Ishikawa (cell line): ENCODE data around the gene SPDYC.

Source experiments
- CEBPB ChIP-seq: IDR thresholded peaks from 2 replicates; pipeline ENCODE4 v1.6.1; 2012
- CREB1 ChIP-seq: IDR thresholded peaks from 2 replicates; pipeline ENCODE4 v1.6.1; 2012; ENCODE audit warnings: low read depth
- EGR1 ChIP-seq: IDR thresholded peaks from 2 replicates; pipeline ENCODE4 v1.6.1; 2012
- EP300 ChIP-seq: IDR thresholded peaks from 2 replicates; pipeline ENCODE4 v1.6.1; 2012; ENCODE audit warnings: borderline replicate concordance
- FOXM1 ChIP-seq: IDR thresholded peaks from 2 replicates; pipeline ENCODE4 v1.6.1; 2012; ENCODE audit warnings: low read depth, borderline replicate concordance
- NFIC ChIP-seq: IDR thresholded peaks from 2 replicates; pipeline ENCODE4 v1.6.1; 2012
- RAD21 ChIP-seq: IDR thresholded peaks from 2 replicates; pipeline ENCODE4 v1.6.1; 2012; ENCODE audit warnings: low read depth
- TAF1 ChIP-seq: IDR thresholded peaks from 2 replicates; pipeline ENCODE4 v1.6.1; 2012; ENCODE audit warnings: low read depth, mild to moderate bottlenecking
- TCF12 ChIP-seq: IDR thresholded peaks from 2 replicates; pipeline ENCODE4 v1.6.1; 2012; ENCODE audit warnings: low read depth
- TEAD4 ChIP-seq: IDR thresholded peaks from 2 replicates; pipeline ENCODE4 v1.6.1; 2012
- YY1 ChIP-seq: IDR thresholded peaks from 2 replicates; pipeline ENCODE4 v1.6.1; 2012; ENCODE audit warnings: low read depth
- ZBTB7A ChIP-seq: IDR thresholded peaks from 2 replicates; pipeline ENCODE4 v1.6.1; 2012; ENCODE audit warnings: low read depth
- TF ChIP-seq, protein P1 (sequence below): IDR thresholded peaks from 2 replicates; pipeline ENCODE4 v1.6.1; 2012
- TF ChIP-seq, protein P2 (sequence below): IDR thresholded peaks from 2 replicates; pipeline ENCODE4 v1.6.1; 2012
- TF ChIP-seq, protein P3 (sequence below): IDR thresholded peaks from 2 replicates; pipeline ENCODE4 v1.6.1; 2012; ENCODE audit warnings: low read depth, mild to moderate bottlenecking

The SPDYC gene

DNA sequence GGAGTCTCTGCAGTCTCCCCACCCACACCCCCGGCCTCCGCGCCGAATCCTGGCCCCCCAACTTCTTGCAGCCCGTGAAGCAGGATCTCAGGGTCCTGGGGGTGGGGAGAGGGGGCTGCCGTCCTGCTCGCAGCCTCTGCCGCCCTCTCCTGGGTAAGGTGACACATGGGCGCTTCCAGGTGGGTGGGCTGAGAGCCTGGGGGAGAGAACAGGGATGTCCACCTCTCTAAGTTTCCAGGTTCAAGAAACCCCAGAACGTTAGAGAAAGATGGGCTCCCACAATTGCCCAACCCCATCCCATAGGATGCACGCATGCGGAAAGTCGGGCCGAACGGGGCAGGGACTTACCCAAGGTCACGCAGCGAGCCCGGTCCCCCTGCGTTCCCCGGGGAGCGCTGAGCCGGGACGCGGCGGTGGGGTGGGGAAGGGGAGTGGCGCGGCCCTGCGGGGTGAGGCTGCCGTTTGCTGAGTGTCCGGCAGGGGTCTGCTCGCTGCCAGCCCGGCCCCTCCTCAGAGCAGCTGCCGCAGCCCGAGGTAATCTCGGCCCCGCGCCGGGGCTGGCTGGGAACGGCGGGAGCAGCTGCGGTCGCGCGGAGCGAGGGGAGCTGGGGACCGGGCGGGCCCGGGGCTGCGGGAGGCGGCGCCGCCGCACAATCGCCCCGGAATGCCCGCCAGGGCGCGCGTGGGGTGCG, 11.0 kb downstream of the SPDYC start:
- TF ChIP-seq, protein P1, sequence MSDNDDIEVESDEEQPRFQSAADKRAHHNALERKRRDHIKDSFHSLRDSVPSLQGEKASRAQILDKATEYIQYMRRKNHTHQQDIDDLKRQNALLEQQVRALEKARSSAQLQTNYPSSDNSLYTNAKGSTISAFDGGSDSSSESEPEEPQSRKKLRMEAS = 0 out of 2 replicates have a peak, but pooled peaks have one; percentile 11
- no peak for TF ChIP-seq YY1
- peak; percentile 75 for TF ChIP-seq ZBTB7A
- TF ChIP-seq RAD21 = peak; percentile 57
- no peak for TF ChIP-seq CEBPB
- no peak for TF ChIP-seq FOXM1
- no peak for TF ChIP-seq TAF1
- TF ChIP-seq, protein P2, sequence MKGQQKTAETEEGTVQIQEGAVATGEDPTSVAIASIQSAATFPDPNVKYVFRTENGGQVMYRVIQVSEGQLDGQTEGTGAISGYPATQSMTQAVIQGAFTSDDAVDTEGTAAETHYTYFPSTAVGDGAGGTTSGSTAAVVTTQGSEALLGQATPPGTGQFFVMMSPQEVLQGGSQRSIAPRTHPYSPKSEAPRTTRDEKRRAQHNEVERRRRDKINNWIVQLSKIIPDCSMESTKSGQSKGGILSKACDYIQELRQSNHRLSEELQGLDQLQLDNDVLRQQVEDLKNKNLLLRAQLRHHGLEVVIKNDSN = no peak
- TF ChIP-seq TEAD4 = no peak
- TF ChIP-seq, protein P3, sequence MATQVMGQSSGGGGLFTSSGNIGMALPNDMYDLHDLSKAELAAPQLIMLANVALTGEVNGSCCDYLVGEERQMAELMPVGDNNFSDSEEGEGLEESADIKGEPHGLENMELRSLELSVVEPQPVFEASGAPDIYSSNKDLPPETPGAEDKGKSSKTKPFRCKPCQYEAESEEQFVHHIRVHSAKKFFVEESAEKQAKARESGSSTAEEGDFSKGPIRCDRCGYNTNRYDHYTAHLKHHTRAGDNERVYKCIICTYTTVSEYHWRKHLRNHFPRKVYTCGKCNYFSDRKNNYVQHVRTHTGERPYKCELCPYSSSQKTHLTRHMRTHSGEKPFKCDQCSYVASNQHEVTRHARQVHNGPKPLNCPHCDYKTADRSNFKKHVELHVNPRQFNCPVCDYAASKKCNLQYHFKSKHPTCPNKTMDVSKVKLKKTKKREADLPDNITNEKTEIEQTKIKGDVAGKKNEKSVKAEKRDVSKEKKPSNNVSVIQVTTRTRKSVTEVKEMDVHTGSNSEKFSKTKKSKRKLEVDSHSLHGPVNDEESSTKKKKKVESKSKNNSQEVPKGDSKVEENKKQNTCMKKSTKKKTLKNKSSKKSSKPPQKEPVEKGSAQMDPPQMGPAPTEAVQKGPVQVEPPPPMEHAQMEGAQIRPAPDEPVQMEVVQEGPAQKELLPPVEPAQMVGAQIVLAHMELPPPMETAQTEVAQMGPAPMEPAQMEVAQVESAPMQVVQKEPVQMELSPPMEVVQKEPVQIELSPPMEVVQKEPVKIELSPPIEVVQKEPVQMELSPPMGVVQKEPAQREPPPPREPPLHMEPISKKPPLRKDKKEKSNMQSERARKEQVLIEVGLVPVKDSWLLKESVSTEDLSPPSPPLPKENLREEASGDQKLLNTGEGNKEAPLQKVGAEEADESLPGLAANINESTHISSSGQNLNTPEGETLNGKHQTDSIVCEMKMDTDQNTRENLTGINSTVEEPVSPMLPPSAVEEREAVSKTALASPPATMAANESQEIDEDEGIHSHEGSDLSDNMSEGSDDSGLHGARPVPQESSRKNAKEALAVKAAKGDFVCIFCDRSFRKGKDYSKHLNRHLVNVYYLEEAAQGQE = no peak
- TF ChIP-seq EGR1 = no peak

DNA sequence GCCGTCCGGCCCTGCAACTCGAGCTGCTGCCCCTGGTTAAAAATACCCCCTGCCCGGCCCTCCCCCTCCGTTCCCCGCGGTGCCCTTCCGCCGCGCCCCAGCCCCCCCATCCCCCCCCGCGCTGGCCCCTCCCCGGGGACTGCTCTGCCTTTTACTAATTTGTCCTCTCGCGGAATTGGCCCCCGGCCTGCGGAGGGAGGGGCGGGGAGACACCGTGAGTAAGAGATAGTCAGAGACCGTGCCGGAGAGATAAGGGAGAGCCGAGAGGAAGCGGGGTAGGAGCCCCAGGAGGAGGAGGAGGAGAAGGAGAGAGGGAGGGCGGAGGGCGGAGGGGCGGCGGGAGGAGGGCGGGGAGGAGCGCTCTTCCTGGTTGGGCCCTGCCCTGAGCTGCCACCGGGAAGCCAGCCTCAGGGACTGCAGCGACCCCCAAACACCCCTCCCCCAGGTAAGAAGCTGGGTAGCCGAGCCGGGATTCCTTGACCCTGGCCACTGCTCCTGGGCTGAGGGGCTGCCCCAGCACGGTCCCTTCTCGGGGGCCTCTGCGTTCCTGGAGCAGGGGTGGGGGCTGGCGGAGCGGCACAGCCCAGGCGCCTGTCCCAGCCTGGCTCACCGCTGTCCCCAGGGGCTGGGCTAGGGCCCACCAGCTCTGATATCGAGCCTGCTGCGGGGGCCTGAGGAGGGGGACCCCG, 11.7 kb downstream of the SPDYC start, which contains the start of gene CAPN1:
Gene CAPN1, plus strand, starts transcription at position 360 of the 689 bp plus-strand sequence. CDS start 774 bp downstream, outside the sequence.
- TF ChIP-seq ZBTB7A (peak; percentile 81), YY1 (0 out of 2 replicates have a peak, but pooled peaks have one; percentile 2), EP300 (no peak), TCF12 (peak; percentile 14; the same call in 1 of the 2 replicates)

DNA sequence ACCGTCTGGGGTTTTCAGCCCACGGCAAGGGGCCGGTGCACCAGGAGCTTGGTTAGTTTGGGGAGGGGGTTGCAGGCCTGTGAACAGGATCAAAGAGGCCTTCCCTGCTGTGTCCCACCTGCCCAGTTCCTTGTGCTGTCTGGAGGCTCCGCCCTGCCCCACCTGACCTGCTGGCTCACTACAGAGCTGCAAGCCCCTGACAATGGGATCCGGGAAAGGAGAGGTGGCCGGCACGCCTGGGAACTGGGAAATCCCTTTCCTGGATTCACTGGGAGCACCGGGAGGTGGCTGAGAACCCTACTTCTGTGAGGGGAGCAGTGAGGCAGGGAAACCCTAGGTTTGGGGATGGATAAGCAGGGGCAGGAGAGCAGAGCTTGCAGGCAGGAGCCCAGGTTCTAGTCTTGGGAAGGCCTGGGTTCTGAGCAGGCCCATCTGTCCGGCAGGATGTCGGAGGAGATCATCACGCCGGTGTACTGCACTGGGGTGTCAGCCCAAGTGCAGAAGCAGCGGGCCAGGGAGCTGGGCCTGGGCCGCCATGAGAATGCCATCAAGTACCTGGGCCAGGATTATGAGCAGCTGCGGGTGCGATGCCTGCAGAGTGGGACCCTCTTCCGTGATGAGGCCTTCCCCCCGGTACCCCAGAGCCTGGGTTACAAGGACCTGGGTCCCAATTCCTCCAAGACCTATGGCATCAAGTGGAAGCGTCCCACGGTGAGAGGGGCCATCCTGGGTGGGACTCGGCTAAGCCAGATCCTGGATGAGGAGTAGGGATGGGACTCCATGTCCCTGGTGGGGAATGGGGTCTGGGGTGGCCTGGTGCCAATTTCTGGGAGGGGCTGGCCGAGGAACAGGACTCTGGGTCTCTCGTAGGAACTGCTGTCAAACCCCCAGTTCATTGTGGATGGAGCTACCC, 12.5 kb downstream of the SPDYC start:
- TF ChIP-seq, protein P1 = no peak
- TF ChIP-seq, protein P2 = peak; percentile 73
- TF ChIP-seq EGR1 = no peak
- TF ChIP-seq ZBTB7A = peak; percentile 40; the same call in 1 of the 2 replicates
- peak; percentile 34; the same call in 1 of the 2 replicates for TF ChIP-seq TAF1

DNA sequence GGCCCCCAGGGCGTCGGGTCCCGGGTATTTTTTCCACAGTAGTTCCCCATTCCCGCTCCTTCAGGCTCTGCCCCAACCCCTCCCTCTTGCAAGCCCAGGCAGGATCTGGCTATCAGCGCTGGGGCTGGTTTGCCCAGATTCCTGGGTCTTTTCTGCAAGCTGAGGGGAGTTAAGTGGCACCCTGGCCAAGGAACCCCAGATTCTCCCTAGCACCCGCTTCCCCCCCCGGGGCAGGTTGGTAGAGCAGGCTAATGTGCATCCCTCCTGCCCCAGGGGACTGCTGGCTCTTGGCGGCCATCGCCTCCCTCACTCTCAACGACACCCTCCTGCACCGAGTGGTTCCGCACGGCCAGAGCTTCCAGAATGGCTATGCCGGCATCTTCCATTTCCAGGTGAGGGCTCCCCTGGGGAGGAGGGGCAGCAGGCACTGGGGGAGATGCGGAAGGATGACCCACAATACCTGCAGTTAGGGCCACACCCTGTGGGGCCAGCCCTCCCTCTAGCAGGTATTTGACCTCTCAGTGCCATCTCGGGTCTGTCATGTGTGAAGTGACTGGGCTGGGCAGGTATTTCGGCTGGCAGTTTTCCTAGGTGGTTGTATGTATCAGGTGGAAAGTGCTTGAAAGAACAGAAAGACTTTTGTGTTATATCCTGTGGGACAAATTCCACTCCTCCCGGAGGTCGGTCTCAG, 13.3 kb downstream of the SPDYC start:
- TF ChIP-seq YY1 (peak; percentile 77), FOXM1 (peak; percentile 50; the same call in 1 of the 2 replicates), RAD21 (no peak), CREB1 (no peak), NFIC (peak; percentile 61), ZBTB7A (peak; percentile 29; the same call in 1 of the 2 replicates), TEAD4 (peak; percentile 90), TAF1 (no peak), EP300 (peak; percentile 83), CEBPB (no peak), TCF12 (peak; percentile 83), EGR1 (no peak)
- TF ChIP-seq, protein P2 = no peak
- TF ChIP-seq, protein P3 = no peak
- TF ChIP-seq, protein P1 = peak; percentile 49
